Endothelial cell of umbilical vein (primary cell): ENCODE results near the gene GNAQ. TPM values are rescaled to one million over a fixed set of nuclear protein-coding genes. Genes with fewer than 3 reads are reported as not detected.

ENCODE experiments used
- BruUV-seq: library from RNA; stranded (reverse); fragments of 400-500 nt; replicated peaks from 2 replicates; lab custom pipeline; 2021; lab: Mats Ljungman, UMichigan
- CTCF ChIA-PET: fragments of 300-600, 350-600 bp; sonication (Branson Sonifier 250); formaldehyde crosslinking; loops from one replicate; lab custom pipeline; 2021; ENCODE audit warnings: antibody characterized with exemption, inconsistent platforms; lab: Charles Lee
- POLR2A ChIA-PET: fragments of 300-600, 350-600 bp; sonication (Branson Sonifier 250); formaldehyde crosslinking; loops from one replicate; lab custom pipeline; 2021; ENCODE audit warnings: antibody characterized with exemption, inconsistent platforms; lab: Charles Lee
- DNase-seq: peaks from one replicate; pipeline ENCODE4 v3.0.0-alpha.2; 2011; ENCODE audit warnings: low read depth, low spot score
- FAIRE-seq: peaks from 2 replicates; lab custom pipeline; 2011; peaks lifted over from hg19 to GRCh38; lab: Jason Lieb, UNC
- H2AFZ ChIP-seq: 2 replicates; pipeline ENCODE4 v1.6.0; 2012; ENCODE audit warnings: low read depth, low read length, control low read depth, inconsistent platforms
- H3K27ac ChIP-seq: 2 replicates; pipeline ENCODE4 v1.5.1; 2011; ENCODE audit warnings: low read depth, mild to moderate bottlenecking, control low read depth, low read length, moderate library complexity; ENCODE audit not compliant: insufficient read depth
- H3K27me3 ChIP-seq, 2 experiments: 2 replicates each; pipeline versions ENCODE4 v1.6.0 to v1.6.1; 2011; ENCODE audit warnings: low read length in 2 of 2, mixed read lengths in 1 of 2; ENCODE audit not compliant: control insufficient read depth in 2 of 2, insufficient read depth in 2 of 2
- H3K36me3 ChIP-seq, 2 experiments: 2 replicates in 1 of 2; 3 replicates in 1 of 2; pipeline ENCODE4 v1.5.1; 2011; ENCODE audit warnings: low read length in 2 of 2, mild to moderate bottlenecking in 1 of 2, moderate library complexity in 1 of 2; ENCODE audit not compliant: control insufficient read depth in 2 of 2, insufficient read depth in 2 of 2; ENCODE audit errors: extremely low read depth in 1 of 2
- H3K4me1 ChIP-seq: 3 replicates; pipeline ENCODE4 v1.5.1; 2011; ENCODE audit warnings: mild to moderate bottlenecking, low read length; ENCODE audit not compliant: control insufficient read depth, insufficient read depth; ENCODE audit errors: extremely low read depth
- H3K4me2 ChIP-seq: 2 replicates; pipeline ENCODE4 v1.6.1; 2011; ENCODE audit warnings: low read length, control low read depth, mixed read lengths; ENCODE audit not compliant: insufficient read depth
- H3K4me3 ChIP-seq, 3 experiments: fragments of 200-600 bp in 1 of 3; sonication (generic), shearing (Covaris generic) in 1 of 3; replicated peaks in 1 of 3; 2 replicates each; pipeline ENCODE4 v1.5.1; 2011 to 2016; ENCODE audit warnings: control low read depth in 3 of 3, low read length in 3 of 3, mild to moderate bottlenecking in 2 of 3, inconsistent platforms in 1 of 3, low read depth in 1 of 3, moderate library complexity in 1 of 3; ENCODE audit not compliant: insufficient read depth in 1 of 3
- H3K79me2 ChIP-seq: 2 replicates; pipeline ENCODE4 v1.6.0; 2012; ENCODE audit warnings: low read length, inconsistent platforms; ENCODE audit not compliant: control insufficient read depth, insufficient read depth
- H3K9ac ChIP-seq: replicated peaks from 2 replicates; pipeline ENCODE3; 2011; ENCODE audit warnings: low read length, control low read depth; ENCODE audit not compliant: insufficient read depth; ENCODE audit errors: extremely low read depth
- H3K9me1 ChIP-seq: replicated peaks from 3 replicates; pipeline ENCODE4 v1.6.0; 2011; ENCODE audit warnings: mild to moderate bottlenecking, low read length; ENCODE audit not compliant: control insufficient read depth, insufficient read depth; ENCODE audit errors: extremely low read depth
- H3K9me3 ChIP-seq: replicated peaks from 2 replicates; pipeline ENCODE4 v1.5.1; 2012; ENCODE audit warnings: low read length, inconsistent platforms; ENCODE audit not compliant: control insufficient read depth, insufficient read depth
- H4K20me1 ChIP-seq: replicated peaks from 2 replicates; pipeline ENCODE3; 2011; ENCODE audit warnings: mild to moderate bottlenecking, low read length; ENCODE audit not compliant: control insufficient read depth, insufficient read depth; ENCODE audit errors: extremely low read depth
- EZH2 ChIP-seq: IDR thresholded peaks from 2 replicates; pipeline ENCODE4 v1.6.1; 2012; ENCODE audit warnings: borderline replicate concordance, low read depth, mild to moderate bottlenecking, moderate library complexity, low read length, inconsistent platforms; ENCODE audit not compliant: severe bottlenecking
- FOS ChIP-seq: IDR thresholded peaks from 2 replicates; pipeline ENCODE4 v1.6.1; 2011; ENCODE audit warnings: mild to moderate bottlenecking, low read length, moderate library complexity, borderline replicate concordance; ENCODE audit not compliant: insufficient read depth
- GATA2 ChIP-seq: IDR thresholded peaks from 2 replicates; pipeline ENCODE4 v1.7.0; 2011; ENCODE audit warnings: low read depth, mild to moderate bottlenecking, moderate library complexity, mixed read lengths, low read length; ENCODE audit not compliant: insufficient read length, insufficient read depth
- JUN ChIP-seq: IDR thresholded peaks from 2 replicates; pipeline ENCODE4 v1.6.1; 2011; ENCODE audit warnings: borderline replicate concordance, low read depth; ENCODE audit not compliant: insufficient read length, insufficient read depth
- MYC ChIP-seq: IDR thresholded peaks from one replicate; pipeline ENCODE4 v1.6.1; 2011; ENCODE audit warnings: mild to moderate bottlenecking, low read depth, low read length
- POLR2A ChIP-seq: IDR thresholded peaks from 2 replicates; pipeline ENCODE4 v1.6.1; 2012; ENCODE audit warnings: low read depth, mild to moderate bottlenecking, control low read depth, low read length
- POLR2AphosphoS5 ChIP-seq: IDR thresholded peaks from 2 replicates; pipeline ENCODE4 v1.6.1; 2012; ENCODE audit warnings: low read depth, mild to moderate bottlenecking, control low read depth, low read length, moderate library complexity; ENCODE audit not compliant: insufficient read depth
- dilution Hi-C: fragments of 300-500 bp; cut with MboI; formaldehyde crosslinking; loops from one replicate; pipeline ENCODE4 v1.15.0; 2019; ENCODE audit warnings: low sequenced_read_pairs; ENCODE audit not compliant: extremely low pct_ligation_motif_present
- intact Hi-C: fragments of 100-400 bp; cut with micrococcal nuclease; formaldehyde crosslinking; loops from one replicate; pipeline ENCODE4 v1.10.0; 2022
- polyA plus RNA-seq, 4 experiments: library from polyadenylated mRNA; depleted of rRNA in 3 of 4; stranded (reverse) in 3 of 4; unstranded in 1 of 4; fragments of >200 nt; gene quantifications; 2 replicates each; pipeline versions ENCODE4 v1.2.1 to v1.2.3, GENCODE V29; 2011 to 2012; ENCODE audit warnings: missing spikeins in 1 of 4
- total RNA-seq: library from RNA; stranded (reverse); gene quantifications from 2 replicates; pipeline ENCODE4 v1.2.3, GENCODE V29; 2021
- TF ChIP-seq, protein P1 (sequence below), 2 donors: IDR thresholded peaks; 1 replicate in 1 of 2; 2 replicates in 1 of 2; pipeline ENCODE4 v1.5.1; 2011; ENCODE audit warnings: low read length in 2 of 2, mild to moderate bottlenecking in 2 of 2, moderate library complexity in 2 of 2, control low read depth in 1 of 2, inconsistent platforms in 1 of 2, low read depth in 1 of 2; ENCODE audit not compliant: insufficient read depth in 1 of 2; ENCODE audit errors: extremely low read depth in 1 of 2
- TF ChIP-seq, protein P2 (sequence below): IDR thresholded peaks from 2 replicates; pipeline ENCODE4 v1.6.1; 2011; ENCODE audit not compliant: insufficient read depth, insufficient read length

Gene GNAQ
- total and polyA plus RNA-seq, 2 donors (not counting 3 experiments of a cell fraction or from before 2014, with no cell fraction given) = 26.1 to 67.3 TPM

DNA sequence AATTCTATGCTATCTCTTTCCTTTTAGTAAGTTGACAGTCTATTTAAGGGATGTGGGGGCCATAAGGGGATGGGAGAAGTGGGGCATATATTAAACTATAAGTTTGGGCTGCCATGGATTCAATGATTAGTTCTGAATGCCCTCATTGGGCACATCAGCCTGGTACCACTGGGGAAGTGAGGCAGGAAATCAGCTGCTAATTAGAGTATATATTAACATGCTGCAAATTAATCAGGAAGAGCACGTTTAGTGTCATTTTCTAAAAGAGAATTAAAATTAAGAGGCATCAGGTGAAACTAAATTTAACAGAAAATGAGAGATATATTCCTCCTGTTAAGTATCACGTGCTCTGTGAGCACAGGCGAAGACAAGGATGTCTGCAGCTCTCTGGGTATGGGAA is 260.4 kb downstream of the GNAQ start:
- TF ChIP-seq, protein P1, sequence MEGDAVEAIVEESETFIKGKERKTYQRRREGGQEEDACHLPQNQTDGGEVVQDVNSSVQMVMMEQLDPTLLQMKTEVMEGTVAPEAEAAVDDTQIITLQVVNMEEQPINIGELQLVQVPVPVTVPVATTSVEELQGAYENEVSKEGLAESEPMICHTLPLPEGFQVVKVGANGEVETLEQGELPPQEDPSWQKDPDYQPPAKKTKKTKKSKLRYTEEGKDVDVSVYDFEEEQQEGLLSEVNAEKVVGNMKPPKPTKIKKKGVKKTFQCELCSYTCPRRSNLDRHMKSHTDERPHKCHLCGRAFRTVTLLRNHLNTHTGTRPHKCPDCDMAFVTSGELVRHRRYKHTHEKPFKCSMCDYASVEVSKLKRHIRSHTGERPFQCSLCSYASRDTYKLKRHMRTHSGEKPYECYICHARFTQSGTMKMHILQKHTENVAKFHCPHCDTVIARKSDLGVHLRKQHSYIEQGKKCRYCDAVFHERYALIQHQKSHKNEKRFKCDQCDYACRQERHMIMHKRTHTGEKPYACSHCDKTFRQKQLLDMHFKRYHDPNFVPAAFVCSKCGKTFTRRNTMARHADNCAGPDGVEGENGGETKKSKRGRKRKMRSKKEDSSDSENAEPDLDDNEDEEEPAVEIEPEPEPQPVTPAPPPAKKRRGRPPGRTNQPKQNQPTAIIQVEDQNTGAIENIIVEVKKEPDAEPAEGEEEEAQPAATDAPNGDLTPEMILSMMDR (IDR thresholded peaks at IDR 0.05; ENCODE audit: extremely low read depth in 1 of 2, insufficient read depth in 1 of 2, low read depth in 1 of 2, low read length in 2 of 2) = no peak
- TF ChIP-seq GATA2 (no peak), FOS (no peak), MYC (no peak), JUN (no peak), POLR2A (no peak), EZH2 (no peak), POLR2AphosphoS5 (no peak)
- TF ChIP-seq, protein P2, sequence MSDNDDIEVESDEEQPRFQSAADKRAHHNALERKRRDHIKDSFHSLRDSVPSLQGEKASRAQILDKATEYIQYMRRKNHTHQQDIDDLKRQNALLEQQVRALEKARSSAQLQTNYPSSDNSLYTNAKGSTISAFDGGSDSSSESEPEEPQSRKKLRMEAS = no peak
- H3K9me3 ChIP-seq = no peaks in the 10 kb centered on the region
- FAIRE-seq (no peak), DNase-seq (no peak)
- intact Hi-C loops = no loop called here
- ChIA-PET CTCF (interaction anchor here (1.0 to 1.3 kb wide), 5 partner anchors 21 to 350 kb away, joined by 3 to 5 read pairs (median 4); no protein-coding TSS in a partner anchor), POLR2A (no interaction called here)
- peaks cover 14% of the 10 kb centered on the region for H3K4me1 ChIP-seq
- H3K27ac ChIP-seq = no peak overlapping the region
- no peak overlapping the region for H2AFZ ChIP-seq
- no peaks in the 10 kb centered on the region for H3K9me1 ChIP-seq
- H3K27me3 ChIP-seq = no peaks in the 10 kb centered on the region
- H3K9ac ChIP-seq = no peak overlapping the region
- no peak overlapping the region for H3K4me3 ChIP-seq
- dilution Hi-C loops = no loop called here
- H4K20me1 ChIP-seq = no peaks in the 10 kb centered on the region
- no peaks in the 10 kb centered on the region for H3K36me3 ChIP-seq
- H3K79me2 ChIP-seq = no peaks in the 10 kb centered on the region
- BruUV-seq = no TSS peak
- no peak overlapping the region for H3K4me2 ChIP-seq
